CD4-positive, alpha-beta T cell treated with Interleukin-15 for 4 hours (primary cell): ENCODE data around the gene MTCH2.
"Not testable (repeated sequence)": the region's sequence is repeated elsewhere in the genome, so short reads cannot be mapped to it uniquely, and the experiment has no call there.

Source experiments
- DNase-seq: peaks from one replicate; pipeline ENCODE4 v3.0.0-alpha.2; 2020; ENCODE audit warnings: low spot score

The MTCH2 gene

GRCh38 chr11:47636331-47636730 is 6.0 kb downstream of the MTCH2 start:
- DNase-seq = not testable (repeated sequence)

GRCh38 chr11:47631473-47631872 is 10.9 kb downstream of the MTCH2 start:
- no peak for DNase-seq

GRCh38 chr11:47628026-47628425 is 14.3 kb downstream of the MTCH2 start:
- no peak for DNase-seq

GRCh38 chr11:47626234-47626633 is 16.1 kb downstream of the MTCH2 start:
- DNase-seq = no peak

GRCh38 chr11:47620836-47621378 is 21.5 kb downstream of the MTCH2 start:
- DNase-seq = no peak

- DNase-seq = no peak
These were observed 24.9 kb downstream of the MTCH2 start for GRCh38 chr11:47617417-47617809.

- no peak for DNase-seq
These were observed 25.5 kb downstream of the MTCH2 start for GRCh38 chr11:47616726-47617416.

GRCh38 chr11:47615249-47615648 is 27.1 kb downstream of the MTCH2 start:
- no peak for DNase-seq

GRCh38 chr11:47611348-47611794 is 31.0 kb downstream of the MTCH2 start:
- no peak for DNase-seq

GRCh38 chr11:47609675-47610074 is 32.7 kb downstream of the MTCH2 start:
- DNase-seq = no peak

GRCh38 chr11:47607380-47607779 is 35.0 kb downstream of the MTCH2 start:
- no peak for DNase-seq

GRCh38 chr11:47606731-47607130 is 35.6 kb downstream of the MTCH2 start:
- DNase-seq = no peak

GRCh38 chr11:47605921-47606320 is 36.4 kb downstream of the MTCH2 start:
- no peak for DNase-seq

- no peak for DNase-seq
These were observed 39.1 kb downstream of the MTCH2 start for GRCh38 chr11:47603295-47603694.

GRCh38 chr11:47599902-47600301 is 42.5 kb downstream of the MTCH2 start:
- no peak for DNase-seq

- DNase-seq = no peak
These were observed 46.4 kb downstream of the MTCH2 start for GRCh38 chr11:47595967-47596366.

GRCh38 chr11:47595029-47595428 is 47.3 kb downstream of the MTCH2 start:
- DNase-seq = no peak

- DNase-seq = no peak
These were observed 48.2 kb downstream of the MTCH2 start, which contains the start of gene C1QTNF4 for GRCh38 chr11:47593934-47594855. Gene C1QTNF4 (minus strand): TSS chr11:47594411. CDS start chr11:47590810, 3,601 bp downstream.

GRCh38 chr11:47593492-47593933 is 48.8 kb downstream of the MTCH2 start:
- no peak for DNase-seq

- no peak for DNase-seq
These were observed 49.4 kb downstream of the MTCH2 start for GRCh38 chr11:47592970-47593369.

GRCh38 chr11:47592251-47592650 is 50.1 kb downstream of the MTCH2 start:
- no peak for DNase-seq

GRCh38 chr11:47591764-47592163 is 50.6 kb downstream of the MTCH2 start:
- no peak for DNase-seq
